SU-DHL-6 (cell line): ENCODE results near the gene UCK2.

Experiments
- H2AFZ ChIP-seq: fragments of 200-600 bp; sonication (generic); 2 replicates; pipeline ENCODE4 v1.6.1; 2014; ENCODE audit warnings: low read depth, mild to moderate bottlenecking, moderate library complexity, mixed read lengths, antibody characterized with exemption, low read length; ENCODE audit not compliant: severe bottlenecking
- H3F3A ChIP-seq: fragments of 200-600 bp; shearing (Covaris generic); 2 replicates; pipeline ENCODE4 v1.6.0; 2016; ENCODE audit warnings: antibody characterized with exemption, mild to moderate bottlenecking; ENCODE audit not compliant: insufficient read depth
- H3K27ac ChIP-seq: fragments of 200-600 bp; sonication (generic); 2 replicates; pipeline ENCODE4 v1.5.1; 2016; ENCODE audit warnings: low read depth, mild to moderate bottlenecking, low read length, moderate library complexity, mixed read lengths
- H3K27me3 ChIP-seq: fragments of 200-600 bp; sonication (generic), shearing (Covaris generic); 2 replicates; pipeline ENCODE4 v1.6.0; 2014; ENCODE audit warnings: mild to moderate bottlenecking, low read length
- H3K36me3 ChIP-seq: fragments of 200-600 bp; sonication (generic); 2 replicates; pipeline ENCODE4 v1.6.1; 2014; ENCODE audit warnings: mild to moderate bottlenecking, low read length, mixed read lengths
- H3K4me2 ChIP-seq: fragments of 300-600, 200-600 bp; shearing (Covaris generic), sonication (generic); 2 replicates; pipeline ENCODE4 v1.6.0; 2014; ENCODE audit warnings: low read length, low read depth, mild to moderate bottlenecking; ENCODE audit not compliant: poor library complexity, severe bottlenecking
- H3K4me3 ChIP-seq: fragments of 200-600 bp; sonication (generic); 2 replicates; pipeline ENCODE4 v1.5.1; 2014; ENCODE audit warnings: antibody characterized with exemption, low read length, mild to moderate bottlenecking, mixed read lengths; ENCODE audit not compliant: insufficient read depth, poor library complexity, severe bottlenecking
- H3K79me2 ChIP-seq: fragments of 200-600 bp; sonication (generic); 2 replicates; pipeline ENCODE4 v1.6.1; 2014; ENCODE audit warnings: mild to moderate bottlenecking, low read length, moderate library complexity; ENCODE audit not compliant: insufficient read depth
- H3K9ac ChIP-seq: fragments of 200-600 bp; sonication (generic); 2 replicates; pipeline ENCODE4 v1.7.0; 2014; ENCODE audit warnings: mild to moderate bottlenecking, low read length
- H3K9me2 ChIP-seq: fragments of 200-600 bp; sonication (generic); replicated peaks from 2 replicates; pipeline ENCODE4 v1.6.1; 2014; ENCODE audit warnings: low read length; ENCODE audit not compliant: insufficient read depth
- H3K9me3 ChIP-seq: fragments of 200-600 bp; sonication (generic); 2 replicates; pipeline ENCODE4 v1.6.1; 2014; ENCODE audit warnings: low read length, mixed read lengths; ENCODE audit not compliant: insufficient read depth
- H4K20me1 ChIP-seq: fragments of 200-600 bp; sonication (generic); 2 replicates; pipeline ENCODE4 v1.6.1; 2014; ENCODE audit warnings: low read depth, mild to moderate bottlenecking, antibody characterized with exemption, low read length, moderate library complexity, mixed read lengths
- EZH2phosphoT487 ChIP-seq: fragments of 200-600 bp; sonication (generic), shearing (Covaris generic); conservative IDR thresholded peaks from 2 replicates; pipeline ENCODE4 v1.6.1; 2018; ENCODE audit warnings: mild to moderate bottlenecking, antibody characterized with exemption, low read length, moderate library complexity, mixed read lengths
- TF ChIP-seq, protein P1 (sequence below): fragments of 200-600 bp; sonication (generic); IDR thresholded peaks from one replicate; pipeline ENCODE4 v1.5.1; 2017; ENCODE audit warnings: antibody characterized with exemption, mild to moderate bottlenecking, low read length, moderate library complexity; ENCODE audit not compliant: insufficient read depth, poor library complexity, severe bottlenecking

The UCK2 gene

DNA sequence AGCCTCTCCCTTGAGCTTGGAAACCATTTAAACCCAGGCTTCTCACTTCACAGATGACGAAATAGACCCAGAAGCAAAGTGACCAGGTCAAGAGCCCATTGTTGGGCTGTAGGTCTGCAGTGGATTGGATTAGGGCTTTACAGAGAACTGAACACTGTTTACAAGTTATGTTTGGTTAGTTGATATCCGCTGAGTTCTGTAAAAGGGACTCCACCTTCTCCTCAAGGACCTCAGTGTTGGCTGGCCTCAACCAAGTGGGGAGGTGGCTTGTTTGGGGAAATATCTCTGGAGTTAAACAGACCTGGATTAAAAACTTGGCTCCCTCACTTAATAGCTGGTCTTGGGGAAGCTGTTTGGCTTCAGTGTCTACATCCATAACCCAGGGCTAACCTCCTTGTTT, 88.1 kb downstream of the UCK2 start:
- Histone ChIP-seq H3K4me2 (no peak overlapping the region), H3K36me3 (no peaks in the 10 kb centered on the region), H3K4me3 (no peak overlapping the region), H3K79me2 (no peaks in the 10 kb centered on the region), H3F3A (no peaks in the 10 kb centered on the region), H3K9me2 (no peaks in the 10 kb centered on the region), H3K9me3 (no peaks in the 10 kb centered on the region), H4K20me1 (no peaks in the 10 kb centered on the region), H3K27ac (no peak overlapping the region), H3K27me3 (no peaks in the 10 kb centered on the region), H3K9ac (no peak overlapping the region), H2AFZ (no peak overlapping the region)
- TF ChIP-seq, protein P1, sequence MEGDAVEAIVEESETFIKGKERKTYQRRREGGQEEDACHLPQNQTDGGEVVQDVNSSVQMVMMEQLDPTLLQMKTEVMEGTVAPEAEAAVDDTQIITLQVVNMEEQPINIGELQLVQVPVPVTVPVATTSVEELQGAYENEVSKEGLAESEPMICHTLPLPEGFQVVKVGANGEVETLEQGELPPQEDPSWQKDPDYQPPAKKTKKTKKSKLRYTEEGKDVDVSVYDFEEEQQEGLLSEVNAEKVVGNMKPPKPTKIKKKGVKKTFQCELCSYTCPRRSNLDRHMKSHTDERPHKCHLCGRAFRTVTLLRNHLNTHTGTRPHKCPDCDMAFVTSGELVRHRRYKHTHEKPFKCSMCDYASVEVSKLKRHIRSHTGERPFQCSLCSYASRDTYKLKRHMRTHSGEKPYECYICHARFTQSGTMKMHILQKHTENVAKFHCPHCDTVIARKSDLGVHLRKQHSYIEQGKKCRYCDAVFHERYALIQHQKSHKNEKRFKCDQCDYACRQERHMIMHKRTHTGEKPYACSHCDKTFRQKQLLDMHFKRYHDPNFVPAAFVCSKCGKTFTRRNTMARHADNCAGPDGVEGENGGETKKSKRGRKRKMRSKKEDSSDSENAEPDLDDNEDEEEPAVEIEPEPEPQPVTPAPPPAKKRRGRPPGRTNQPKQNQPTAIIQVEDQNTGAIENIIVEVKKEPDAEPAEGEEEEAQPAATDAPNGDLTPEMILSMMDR, result no peak
- TF ChIP-seq EZH2phosphoT487, result no peak

DNA sequence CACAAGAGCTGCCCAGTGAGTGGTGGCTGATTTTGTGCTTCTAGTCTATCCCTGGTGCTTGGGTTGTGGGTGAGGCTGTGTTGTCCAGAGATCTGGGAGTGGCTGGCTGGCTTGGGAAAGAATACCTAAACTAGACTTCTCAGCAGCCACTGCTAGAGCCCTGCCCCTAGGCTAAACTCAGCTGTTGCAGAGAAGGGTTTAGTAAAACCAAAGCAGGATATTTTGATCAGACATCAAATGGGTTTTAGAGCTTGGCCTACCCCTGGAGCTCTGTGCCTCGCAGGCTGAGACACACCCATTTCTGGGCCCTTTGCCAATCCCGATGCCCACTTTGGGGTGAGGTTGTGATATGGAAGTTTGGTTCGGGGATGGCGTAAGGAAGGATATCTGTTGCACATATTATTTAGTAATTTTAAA, 88.5 kb downstream of the UCK2 start:
- Histone ChIP-seq H3K36me3 (no peaks in the 10 kb centered on the region), H3F3A (no peaks in the 10 kb centered on the region), H3K79me2 (no peaks in the 10 kb centered on the region), H3K27me3 (no peaks in the 10 kb centered on the region), H2AFZ (no peak overlapping the region), H3K9ac (no peak overlapping the region), H3K27ac (no peak overlapping the region), H3K4me3 (no peak overlapping the region), H3K9me3 (no peaks in the 10 kb centered on the region), H3K4me2 (no peak overlapping the region), H3K9me2 (no peaks in the 10 kb centered on the region), H4K20me1 (no peaks in the 10 kb centered on the region)
- TF ChIP-seq EZH2phosphoT487, result no peak
- TF ChIP-seq, protein P1, result no peak

DNA sequence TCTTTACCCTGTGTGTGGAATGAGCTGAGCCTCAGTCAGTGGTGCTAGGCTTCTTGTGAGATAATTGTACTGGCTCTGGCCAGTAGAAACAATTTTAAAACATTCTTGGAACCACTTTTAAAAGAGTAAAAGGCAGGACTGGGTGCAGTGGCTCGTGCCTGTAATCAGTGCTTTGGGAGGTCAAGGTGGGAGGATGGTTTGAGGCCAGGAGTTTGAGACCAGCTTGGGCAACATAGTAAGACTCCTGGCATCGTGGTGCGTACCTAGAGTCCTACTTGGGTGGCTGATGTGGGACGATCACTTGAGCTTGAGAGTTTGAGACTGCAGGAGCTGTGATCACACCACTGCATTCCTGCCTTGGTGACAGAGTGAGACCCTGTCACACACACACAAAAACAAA, 89.8 kb downstream of the UCK2 start:
- TF ChIP-seq EZH2phosphoT487, result no peak
- TF ChIP-seq, protein P1, result no peak
- Histone ChIP-seq H3K9me2 (no peaks in the 10 kb centered on the region), H3K27ac (no peak overlapping the region)

More for the DNA sequence above, 89.8 kb downstream of the UCK2 start:
- Histone ChIP-seq H3K4me3 (no peak overlapping the region), H3K4me2 (no peak overlapping the region), H2AFZ (no peak overlapping the region), H3F3A (no peaks in the 10 kb centered on the region), H3K36me3 (no peaks in the 10 kb centered on the region), H3K9ac (no peak overlapping the region), H4K20me1 (no peaks in the 10 kb centered on the region), H3K27me3 (no peaks in the 10 kb centered on the region), H3K79me2 (no peaks in the 10 kb centered on the region), H3K9me3 (no peaks in the 10 kb centered on the region)
